SK-N-MC (cell line): ENCODE measurements around the gene GPX4.

Experiments used
- EZH2 ChIP-seq: fragments of 200-600 bp; sonication (generic); IDR thresholded peaks from one replicate; pipeline ENCODE4 v1.6.1; 2017; ENCODE audit warnings: antibody characterized with exemption
- POLR2AphosphoS5 ChIP-seq: IDR thresholded peaks from 2 replicates; pipeline ENCODE4 v1.6.1; 2012; ENCODE audit warnings: mild to moderate bottlenecking, low read depth, low read length, borderline replicate concordance

GRCh38 chr19:1055886-1056620 lies 47.7 kb upstream of the GPX4 start:
- TF ChIP-seq POLR2AphosphoS5, result no peak
- no peak for TF ChIP-seq EZH2
